ENCODE results near the gene NME1. TPM values are rescaled to one million over a fixed set of nuclear protein-coding genes. Genes with fewer than 3 reads are reported as not detected.

The NME1 gene
- total RNA-seq, 4 donors from 2014 or later: 6.3 to 37.1 (median 12.0) TPM

DNA sequence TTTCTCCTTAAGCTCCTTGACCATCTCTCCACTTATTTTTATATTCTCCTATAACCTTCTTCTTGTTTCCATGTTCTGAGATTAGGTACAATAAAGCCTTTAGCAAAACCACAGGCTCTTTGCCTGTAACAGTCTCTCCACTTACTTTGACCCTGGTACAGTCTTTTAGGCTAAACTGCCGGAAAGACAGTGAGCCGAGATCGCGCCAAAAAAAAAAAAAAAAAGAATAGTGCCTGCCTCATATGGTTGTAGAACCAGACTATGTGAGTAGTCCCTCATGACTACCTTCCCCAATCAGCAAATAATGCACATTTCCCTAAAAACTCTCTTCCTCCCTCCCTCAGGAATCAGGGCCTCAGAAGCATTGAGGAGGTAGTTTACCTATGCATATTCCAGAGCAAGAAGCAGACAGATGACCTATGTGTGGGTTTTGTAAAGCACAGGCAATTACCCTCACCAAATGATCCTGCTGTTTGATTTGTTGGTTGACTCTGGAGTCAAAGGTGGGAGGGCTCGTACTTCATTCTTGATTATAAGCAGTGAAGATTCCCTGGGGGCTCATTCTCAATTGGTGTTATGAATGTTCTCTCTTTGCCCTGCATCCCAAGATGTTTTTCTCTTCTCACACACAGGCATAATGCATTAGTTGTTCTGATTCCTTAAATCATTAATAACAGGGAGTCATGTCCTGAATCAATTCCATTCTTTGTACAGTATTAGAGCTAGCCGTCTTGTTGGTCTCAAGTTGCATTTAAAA, 8.9 kb upstream of the NME1 start:
- Histone ChIP-seq H3K9me3 (no peaks in the 10 kb centered on the region), H3K27ac (peak overlapping the region in 1 of 4 donors; percentile 50), H3K4me1 (peaks cover 0 to 4% (median 0%) of the 10 kb centered on the region in 4 donors), H3K36me3 (no peaks in the 10 kb centered on the region), H3K4me3 (no peak overlapping the region), H3K27me3 (no peaks in the 10 kb centered on the region)
- TF ChIP-seq POLR2A (IDR thresholded peaks at IDR 0.05) (no peak), CTCF (IDR thresholded peaks at IDR 0.05) (no peak)
- DNase-seq: no peak

DNA sequence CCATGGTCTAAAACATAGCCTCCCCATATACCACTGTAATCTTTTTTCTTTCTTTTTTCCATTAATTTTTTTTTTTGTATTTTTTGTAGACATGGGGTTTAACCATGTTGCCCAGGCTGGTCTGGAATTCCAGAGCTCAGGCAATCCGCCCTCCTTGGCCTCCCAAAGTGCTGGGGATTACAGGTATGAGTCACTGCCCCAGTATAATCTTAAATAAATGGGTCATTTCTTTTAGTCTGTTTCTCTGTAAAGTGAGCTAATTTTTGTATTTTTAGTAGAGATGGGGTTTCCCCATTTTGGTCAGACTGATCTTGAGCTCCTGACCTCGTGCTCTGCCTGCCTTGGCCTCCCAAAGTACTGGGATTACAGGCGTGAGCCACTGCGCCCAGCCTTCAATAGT, 5.7 kb upstream of the NME1 start:
- Histone ChIP-seq H3K4me3 (no peak overlapping the region), H3K27me3 (no peaks in the 10 kb centered on the region), H3K27ac (no peak overlapping the region), H3K4me1 (peaks cover 0 to 4% (median 2%) of the 10 kb centered on the region in 4 donors), H3K9me3 (no peaks in the 10 kb centered on the region), H3K36me3 (no peaks in the 10 kb centered on the region)
- DNase-seq: no peak
- TF ChIP-seq POLR2A (IDR thresholded peaks at IDR 0.05) (no peak), CTCF (IDR thresholded peaks at IDR 0.05) (no peak)

DNA sequence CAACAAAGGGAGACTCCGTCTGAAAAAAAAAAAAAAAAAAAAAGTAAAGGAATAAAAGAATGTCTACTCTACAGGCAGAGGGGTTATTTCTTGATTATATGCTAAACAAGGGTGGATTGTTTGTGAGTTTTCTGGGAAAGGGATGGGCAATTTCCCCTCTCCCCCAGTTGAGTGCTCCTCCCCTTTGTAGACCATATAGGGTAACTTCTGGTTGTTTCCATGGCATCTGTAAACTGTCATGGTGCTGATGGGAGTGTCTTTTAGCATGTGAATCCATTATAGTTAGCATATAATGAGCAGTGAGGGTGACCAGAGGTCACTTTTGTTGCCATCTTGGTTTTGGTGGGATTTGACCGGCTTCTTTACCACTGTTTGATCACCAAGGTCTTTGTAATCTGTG, 4.2 kb upstream of the NME1 start:
- Histone ChIP-seq H3K36me3 (no peaks in the 10 kb centered on the region), H3K4me1 (peaks cover 0 to 10% (median 2%) of the 10 kb centered on the region in 4 donors), H3K27ac (no peak overlapping the region), H3K9me3 (no peaks in the 10 kb centered on the region), H3K4me3 (no peak overlapping the region), H3K27me3 (no peaks in the 10 kb centered on the region)
- TF ChIP-seq POLR2A (IDR thresholded peaks at IDR 0.05) (no peak), CTCF (IDR thresholded peaks at IDR 0.05) (no peak)
- DNase-seq: no peak

- Histone ChIP-seq H3K27me3 (no peaks in the 10 kb centered on the region), H3K4me3 (no peak overlapping the region), H3K9me3 (no peaks in the 10 kb centered on the region), H3K4me1 (peaks cover 0 to 20% (median 0%) of the 10 kb centered on the region in 4 donors), H3K36me3 (no peaks in the 10 kb centered on the region), H3K27ac (no peak overlapping the region)
- DNase-seq: no peak
- no peak for TF ChIP-seq POLR2A (IDR thresholded peaks at IDR 0.05)
- TF ChIP-seq CTCF (IDR thresholded peaks at IDR 0.05): no peak
Observed at GRCh38 chr17:51150932-51151331, 2.4 kb upstream of the NME1 start.

GRCh38 chr17:51152766-51153209, 571 bp upstream of the NME1 start:
- Histone ChIP-seq H3K9me3 (no peaks in the 10 kb centered on the region), H3K27me3 (no peaks in the 10 kb centered on the region), H3K36me3 (peaks cover 0 to under 1% (median 0%) of the 10 kb centered on the region in 3 donors), H3K4me3 (peak overlapping the region; percentile 10 to 63 (median 14)), H3K27ac (peak overlapping the region; percentile 68 to 84 (median 74)), H3K4me1 (peaks cover 0 to 20% (median 0%) of the 10 kb centered on the region in 4 donors)
- no peak for DNase-seq
- TF ChIP-seq POLR2A (IDR thresholded peaks at IDR 0.05) (no peak), CTCF (IDR thresholded peaks at IDR 0.05) (no peak)

Data from Peyer's patch (tissue), 4 donors.